ENCODE measurements around the gene SLC39A13.

DNA sequence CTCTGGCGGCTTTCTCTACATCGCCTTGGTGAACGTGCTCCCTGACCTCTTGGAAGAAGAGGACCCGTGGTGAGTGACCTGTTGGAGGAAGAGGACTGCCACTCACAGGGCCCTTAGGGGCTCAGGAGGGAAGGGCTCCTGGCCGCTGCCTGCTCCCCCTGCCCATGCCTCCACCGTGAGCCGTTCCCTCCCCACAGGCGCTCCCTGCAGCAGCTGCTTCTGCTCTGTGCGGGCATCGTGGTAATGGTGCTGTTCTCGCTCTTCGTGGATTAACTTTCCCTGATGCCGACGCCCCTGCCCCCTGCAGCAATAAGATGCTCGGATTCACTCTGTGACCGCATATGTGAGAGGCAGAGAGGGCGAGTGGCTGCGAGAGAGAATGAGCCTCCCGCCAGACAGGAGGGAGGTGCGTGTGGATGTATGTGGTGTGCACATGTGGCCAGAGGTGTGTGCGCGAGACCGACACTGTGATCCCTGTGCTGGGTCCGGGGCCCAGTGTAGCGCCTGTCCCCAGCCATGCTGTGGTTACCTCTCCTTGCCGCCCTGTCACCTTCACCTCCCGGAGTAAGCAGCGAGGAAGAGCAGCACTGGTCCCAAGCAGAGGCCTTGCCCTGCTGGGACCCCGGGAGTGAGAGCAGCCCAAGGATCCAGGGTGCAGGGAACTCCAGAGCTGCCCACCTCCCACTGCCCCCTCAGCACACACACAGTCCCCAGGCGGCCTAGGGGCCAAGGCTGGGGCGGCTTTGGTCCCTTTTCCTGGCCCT lies 6.9 kb downstream of the SLC39A13 start:
- TF ChIP-seq EZH2 (IDR thresholded peaks at IDR 0.05; ENCODE audit: low read length, missing control alignments) (no peak), CTCF (conservative IDR thresholded peaks at IDR 0.05 in 1 of 2, IDR thresholded peaks at IDR 0.05 in 1 of 2; ENCODE audit: low read depth in 1 of 2, low read length in 2 of 2) (no peak)

Data from fibroblast of lung (primary cell).